ENCODE results near the gene WBP1.

WBP1 gene

GRCh38 chr2:74424995-74425406 lies 33.2 kb upstream of the WBP1 start:
- H3K36me3 ChIP-seq (ENCODE audit: insufficient read depth, low read length), result peaks cover 5% of the 10 kb centered on the region; the same call in 1 of the 2 replicates
- no peak overlapping the region for H2AFZ ChIP-seq (ENCODE audit: low read length)
- peaks cover 20% of the 10 kb centered on the region for H3K4me1 ChIP-seq (ENCODE audit: insufficient read depth, low read length, poor library complexity, severe bottlenecking)
- peaks cover 14% of the 10 kb centered on the region; the same call in 1 of the 2 replicates for H3K79me2 ChIP-seq (ENCODE audit: insufficient read depth, low read length)
- no peak for TF ChIP-seq EZH2phosphoT487 (IDR thresholded peaks at IDR 0.05; ENCODE audit: borderline replicate concordance)
- TF ChIP-seq CTCF (conservative IDR thresholded peaks at IDR 0.05; ENCODE audit: low read length), result no peak
- no peaks in the 10 kb centered on the region for H4K20me1 ChIP-seq (ENCODE audit: insufficient read depth, low read length, poor library complexity, severe bottlenecking)
- H3K9me2 ChIP-seq (replicated peaks; ENCODE audit: low read depth, low read length), result no peaks in the 10 kb centered on the region
- H3K9me3 ChIP-seq (ENCODE audit: insufficient read depth, low read depth, low read length), result no peaks in the 10 kb centered on the region
- no peak overlapping the region for H3K9ac ChIP-seq (ENCODE audit: low read depth, low read length, poor library complexity, severe bottlenecking)
- H3K27me3 ChIP-seq (ENCODE audit: insufficient read depth, low read length, poor library complexity, severe bottlenecking), result no peaks in the 10 kb centered on the region
- no peaks in the 10 kb centered on the region for H3F3A ChIP-seq (ENCODE audit: low read depth)
- H3K4me2 ChIP-seq (ENCODE audit: low read depth, low read length, poor library complexity, severe bottlenecking), result no peak overlapping the region
- no peak overlapping the region for H3K4me3 ChIP-seq (ENCODE audit: low read length, poor library complexity, severe bottlenecking)

DNA sequence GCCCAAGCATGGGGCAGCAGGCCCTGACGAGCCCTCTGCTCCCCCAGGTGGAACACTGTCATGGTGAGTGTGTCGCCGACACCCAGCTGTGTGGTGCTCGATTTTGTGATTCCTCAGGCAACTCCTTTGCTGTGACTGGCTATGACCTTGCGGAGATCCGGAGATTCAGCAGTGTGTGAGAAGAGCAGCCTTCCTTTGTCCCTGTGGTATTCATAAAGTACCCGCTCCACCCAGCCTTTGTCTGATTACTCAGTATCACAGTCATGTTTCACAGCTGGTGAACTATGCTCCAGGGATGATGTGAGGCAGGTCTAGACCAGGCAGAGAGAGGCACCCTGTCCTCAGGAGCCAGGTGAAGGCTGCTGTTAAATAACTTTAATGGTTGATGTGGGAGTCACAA lies 32.7 kb upstream of the WBP1 start:
- no peaks in the 10 kb centered on the region for H3F3A ChIP-seq (ENCODE audit: low read depth)
- H3K27me3 ChIP-seq (ENCODE audit: insufficient read depth, low read length, poor library complexity, severe bottlenecking), result no peaks in the 10 kb centered on the region
- no peak overlapping the region for H2AFZ ChIP-seq (ENCODE audit: low read length)
- peaks cover 5% of the 10 kb centered on the region; the same call in 1 of the 2 replicates for H3K36me3 ChIP-seq (ENCODE audit: insufficient read depth, low read length)
- TF ChIP-seq EZH2phosphoT487 (IDR thresholded peaks at IDR 0.05; ENCODE audit: borderline replicate concordance) (no peak), CTCF (conservative IDR thresholded peaks at IDR 0.05; ENCODE audit: low read length) (no peak)
- H3K9me2 ChIP-seq (replicated peaks; ENCODE audit: low read depth, low read length), result no peaks in the 10 kb centered on the region
- H3K4me2 ChIP-seq (ENCODE audit: low read depth, low read length, poor library complexity, severe bottlenecking), result no peak overlapping the region
- peaks cover 15% of the 10 kb centered on the region for H3K4me1 ChIP-seq (ENCODE audit: insufficient read depth, low read length, poor library complexity, severe bottlenecking)
- H4K20me1 ChIP-seq (ENCODE audit: insufficient read depth, low read length, poor library complexity, severe bottlenecking), result no peaks in the 10 kb centered on the region
- no peak overlapping the region for H3K4me3 ChIP-seq (ENCODE audit: low read length, poor library complexity, severe bottlenecking)
- H3K79me2 ChIP-seq (ENCODE audit: insufficient read depth, low read length), result peaks cover 14% of the 10 kb centered on the region; the same call in 1 of the 2 replicates
- H3K9me3 ChIP-seq (ENCODE audit: insufficient read depth, low read depth, low read length), result no peaks in the 10 kb centered on the region
- H3K9ac ChIP-seq (ENCODE audit: low read depth, low read length, poor library complexity, severe bottlenecking), result no peak overlapping the region

- Histone ChIP-seq H4K20me1 (ENCODE audit: insufficient read depth, low read length, poor library complexity, severe bottlenecking) (no peaks in the 10 kb centered on the region), H3K4me2 (ENCODE audit: low read depth, low read length, poor library complexity, severe bottlenecking) (no peak overlapping the region), H3F3A (ENCODE audit: low read depth) (no peaks in the 10 kb centered on the region), H3K36me3 (ENCODE audit: insufficient read depth, low read length) (peaks cover 5% of the 10 kb centered on the region; the same call in 1 of the 2 replicates), H3K9me3 (ENCODE audit: insufficient read depth, low read depth, low read length) (no peaks in the 10 kb centered on the region), H2AFZ (ENCODE audit: low read length) (no peak overlapping the region), H3K79me2 (ENCODE audit: insufficient read depth, low read length) (peaks cover 14% of the 10 kb centered on the region; the same call in 1 of the 2 replicates), H3K4me1 (ENCODE audit: insufficient read depth, low read length, poor library complexity, severe bottlenecking) (peaks cover 9% of the 10 kb centered on the region), H3K9ac (ENCODE audit: low read depth, low read length, poor library complexity, severe bottlenecking) (no peak overlapping the region), H3K9me2 (replicated peaks; ENCODE audit: low read depth, low read length) (no peaks in the 10 kb centered on the region), H3K27me3 (ENCODE audit: insufficient read depth, low read length, poor library complexity, severe bottlenecking) (no peaks in the 10 kb centered on the region), H3K4me3 (ENCODE audit: low read length, poor library complexity, severe bottlenecking) (no peak overlapping the region)
- no peak for TF ChIP-seq EZH2phosphoT487 (IDR thresholded peaks at IDR 0.05; ENCODE audit: borderline replicate concordance)
- no peak for TF ChIP-seq CTCF (conservative IDR thresholded peaks at IDR 0.05; ENCODE audit: low read length)
Observed at GRCh38 chr2:74426181-74426758, 32.0 kb upstream of the WBP1 start.
